ENCODE data around the gene MEAF6. TPM values are rescaled to one million over a fixed set of nuclear protein-coding genes. Genes with fewer than 3 reads are reported as not detected.

The MEAF6 gene
- total RNA-seq, 1 experiment from 2014 or later, result 72.0 TPM

DNA sequence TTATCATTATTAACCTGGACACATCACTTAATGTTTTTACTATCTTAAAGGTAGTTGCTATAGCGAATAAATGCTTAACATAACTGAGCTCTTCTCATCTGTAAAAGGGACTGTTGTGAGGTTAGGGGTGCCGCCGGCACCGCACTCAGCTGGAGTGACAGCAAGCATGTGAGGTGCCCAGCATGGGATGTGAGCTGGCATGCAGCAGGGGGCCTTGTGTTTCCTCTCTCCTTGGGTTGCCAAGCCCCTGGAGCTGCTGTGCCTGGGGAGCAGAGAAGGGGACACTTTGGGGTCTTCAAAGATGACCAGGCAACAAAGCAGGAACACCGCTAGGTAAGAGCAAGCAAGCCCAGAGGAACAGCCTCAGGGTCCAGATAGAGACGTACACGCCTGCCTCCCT lies 42.3 kb downstream of the MEAF6 start:
- H3K9me3 Mint-ChIP-seq (ENCODE audit: unreplicated experiment), result no peaks in the 10 kb centered on the region
- BruUV-seq (replicated peaks), result no TSS peak
- peaks cover 24% of the 10 kb centered on the region for H3K36me3 Mint-ChIP-seq (ENCODE audit: insufficient read depth, unreplicated experiment)
- TF ChIP-seq, protein P1, sequence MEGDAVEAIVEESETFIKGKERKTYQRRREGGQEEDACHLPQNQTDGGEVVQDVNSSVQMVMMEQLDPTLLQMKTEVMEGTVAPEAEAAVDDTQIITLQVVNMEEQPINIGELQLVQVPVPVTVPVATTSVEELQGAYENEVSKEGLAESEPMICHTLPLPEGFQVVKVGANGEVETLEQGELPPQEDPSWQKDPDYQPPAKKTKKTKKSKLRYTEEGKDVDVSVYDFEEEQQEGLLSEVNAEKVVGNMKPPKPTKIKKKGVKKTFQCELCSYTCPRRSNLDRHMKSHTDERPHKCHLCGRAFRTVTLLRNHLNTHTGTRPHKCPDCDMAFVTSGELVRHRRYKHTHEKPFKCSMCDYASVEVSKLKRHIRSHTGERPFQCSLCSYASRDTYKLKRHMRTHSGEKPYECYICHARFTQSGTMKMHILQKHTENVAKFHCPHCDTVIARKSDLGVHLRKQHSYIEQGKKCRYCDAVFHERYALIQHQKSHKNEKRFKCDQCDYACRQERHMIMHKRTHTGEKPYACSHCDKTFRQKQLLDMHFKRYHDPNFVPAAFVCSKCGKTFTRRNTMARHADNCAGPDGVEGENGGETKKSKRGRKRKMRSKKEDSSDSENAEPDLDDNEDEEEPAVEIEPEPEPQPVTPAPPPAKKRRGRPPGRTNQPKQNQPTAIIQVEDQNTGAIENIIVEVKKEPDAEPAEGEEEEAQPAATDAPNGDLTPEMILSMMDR (IDR thresholded peaks at IDR 0.05; ENCODE audit: unreplicated experiment), result no peak
- ChIA-PET POLR2A (interaction anchor here (0.6 to 10.2 kb wide), 10 partner anchors 7 to 1146 kb away, joined by 3 to 159 read pairs (median 6); partner anchors contain the start of genes CDCA8 and MEAF6), CTCF (interaction anchor here (0.6 to 10.4 kb wide), 7 partner anchors 16 to 1323 kb away, joined by 3 to 144 read pairs (median 4); partner anchors contain the start of genes CDCA8 and TRAPPC3)
- no peaks in the 10 kb centered on the region for H3K27me3 Mint-ChIP-seq (ENCODE audit: insufficient read depth, unreplicated experiment)
- intact Hi-C loops (cut with micrococcal nuclease), result loop anchor here (10.0 kb wide), 3 partner anchors 63 to 333 kb away; partner anchors contain the start of genes C1orf122, GNL2 and YRDC
- H3K27ac Mint-ChIP-seq (ENCODE audit: low read depth, unreplicated experiment), result peak overlapping the region; percentile 86
- peak overlapping the region; percentile 67 for H3K4me3 Mint-ChIP-seq (ENCODE audit: unreplicated experiment)
- peaks cover 36% of the 10 kb centered on the region for H3K4me1 Mint-ChIP-seq (ENCODE audit: insufficient read depth, unreplicated experiment)
- DNase-seq (ENCODE audit: unreplicated experiment), result peak; percentile 16

DNA sequence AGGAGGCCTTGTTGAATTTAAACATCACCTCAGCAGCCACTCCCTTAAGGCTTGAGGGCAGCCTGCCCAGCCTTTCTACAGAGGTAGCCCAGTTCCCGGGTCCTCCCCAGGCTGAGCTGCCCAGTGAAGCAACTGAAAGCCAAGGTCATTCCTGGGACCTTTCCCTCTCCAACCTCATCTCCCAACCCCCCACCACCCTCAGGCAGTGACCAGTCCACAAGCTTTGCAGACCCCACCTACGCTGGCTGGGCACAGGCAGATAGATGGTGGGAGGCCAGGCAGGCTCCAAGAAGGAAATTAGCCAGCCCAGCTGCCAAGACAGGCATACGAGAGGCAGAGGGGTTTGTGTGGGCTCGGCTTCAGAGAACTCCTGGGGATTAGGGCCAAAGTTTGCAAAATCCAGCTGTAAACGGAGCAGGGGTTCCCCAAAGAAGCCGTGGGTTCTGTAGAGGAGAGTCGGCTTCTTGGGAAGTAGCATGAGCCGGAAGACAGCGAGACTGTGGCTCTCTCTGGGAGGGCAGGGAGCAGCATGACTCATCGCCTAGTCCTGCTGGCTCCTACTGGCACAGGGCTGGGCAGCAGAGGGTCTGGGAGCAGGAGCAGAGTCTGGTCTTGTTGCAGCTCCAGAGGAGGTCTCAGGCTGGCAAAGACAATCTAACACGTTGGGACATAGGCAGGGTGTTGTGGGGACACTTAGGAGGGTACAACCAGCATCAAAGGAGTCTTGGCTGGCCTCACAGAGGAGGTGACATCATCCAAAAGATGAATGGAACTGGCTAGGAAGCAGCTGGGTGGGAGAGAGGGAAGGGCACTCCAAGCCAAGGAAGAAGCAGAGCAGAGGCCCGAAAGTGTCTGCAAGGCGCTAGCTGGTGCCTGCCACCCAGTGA lies 43.0 kb downstream of the MEAF6 start:
- Mint-ChIP-seq H3K9me3 (ENCODE audit: unreplicated experiment) (no peaks in the 10 kb centered on the region), H3K4me3 (ENCODE audit: unreplicated experiment) (peak overlapping the region; percentile 67), H3K27me3 (ENCODE audit: insufficient read depth, unreplicated experiment) (no peaks in the 10 kb centered on the region), H3K4me1 (ENCODE audit: insufficient read depth, unreplicated experiment) (peaks cover 36% of the 10 kb centered on the region), H3K36me3 (ENCODE audit: insufficient read depth, unreplicated experiment) (peaks cover 17% of the 10 kb centered on the region), H3K27ac (ENCODE audit: low read depth, unreplicated experiment) (peak overlapping the region; percentile 86)
- BruUV-seq (replicated peaks), result no TSS peak
- CTCF ChIA-PET, result interaction anchor here (0.5 to 10.4 kb wide), 10 partner anchors 11 to 901 kb away, joined by 3 to 144 read pairs (median 4); partner anchors contain the start of genes CDCA8 and MEAF6
- TF ChIP-seq, protein P1 (IDR thresholded peaks at IDR 0.05; ENCODE audit: unreplicated experiment), result no peak
- peak; percentile 93 for DNase-seq (ENCODE audit: unreplicated experiment)
- POLR2A ChIA-PET, result interaction anchor here (0.6 to 10.2 kb wide), 13 partner anchors 8 to 1145 kb away, joined by 3 to 159 read pairs (median 4); partner anchors contain the start of genes CDCA8, GNL2, MEAF6 and YRDC
- intact Hi-C loops (cut with micrococcal nuclease), result loop anchor here (10.0 kb wide), 3 partner anchors 63 to 333 kb away; partner anchors contain the start of genes C1orf122, GNL2 and YRDC

DNA sequence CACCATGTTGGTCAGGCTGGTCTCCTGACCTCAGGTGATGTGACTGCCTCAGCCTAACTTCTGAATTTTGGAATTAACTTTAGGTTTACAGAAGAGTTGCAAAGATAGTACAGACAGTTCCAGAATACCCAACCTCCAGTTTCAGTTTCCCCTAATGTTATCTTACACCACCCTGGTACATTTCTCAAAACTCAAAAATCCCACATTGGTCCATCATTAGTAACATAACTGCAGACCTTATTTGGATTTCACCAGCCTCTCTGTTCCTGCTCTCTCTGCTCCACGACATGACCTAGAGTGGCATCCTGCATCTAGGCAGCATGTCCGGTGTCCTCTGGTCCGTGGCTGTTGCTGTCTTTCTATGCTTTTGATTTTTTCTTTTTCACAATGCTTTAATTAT lies 45.2 kb downstream of the MEAF6 start:
- H3K36me3 Mint-ChIP-seq (ENCODE audit: insufficient read depth, unreplicated experiment), result no peaks in the 10 kb centered on the region
- intact Hi-C loops (cut with micrococcal nuclease), result no loop called here
- TF ChIP-seq, protein P1 (IDR thresholded peaks at IDR 0.05; ENCODE audit: unreplicated experiment), result no peak
- H3K27ac Mint-ChIP-seq (ENCODE audit: low read depth, unreplicated experiment), result peak overlapping the region; percentile 29
- DNase-seq (ENCODE audit: unreplicated experiment), result no peak
- CTCF ChIA-PET, result interaction anchor here (0.7 to 10.4 kb wide), 3 partner anchors 13 to 1634 kb away, joined by 3 to 144 read pairs (median 75); no protein-coding TSS in a partner anchor
- H3K27me3 Mint-ChIP-seq (ENCODE audit: insufficient read depth, unreplicated experiment), result no peaks in the 10 kb centered on the region
- no peaks in the 10 kb centered on the region for H3K9me3 Mint-ChIP-seq (ENCODE audit: unreplicated experiment)
- no TSS peak for BruUV-seq (replicated peaks)
- POLR2A ChIA-PET, result no interaction called here
- H3K4me1 Mint-ChIP-seq (ENCODE audit: insufficient read depth, unreplicated experiment), result peaks cover 31% of the 10 kb centered on the region
- H3K4me3 Mint-ChIP-seq (ENCODE audit: unreplicated experiment), result no peak overlapping the region

- intact Hi-C loops (cut with micrococcal nuclease), result no loop called here
- TF ChIP-seq, protein P1 (IDR thresholded peaks at IDR 0.05; ENCODE audit: unreplicated experiment), result no peak
- DNase-seq (ENCODE audit: unreplicated experiment), result no peak
- H3K4me3 Mint-ChIP-seq (ENCODE audit: unreplicated experiment), result no peak overlapping the region
- POLR2A ChIA-PET, result interaction anchor here (8.3 kb wide), 1 partner anchor 7 kb away, joined by 143 read pairs; the partner anchor contains the start of gene ZC3H12A
- H3K27ac Mint-ChIP-seq (ENCODE audit: low read depth, unreplicated experiment), result no peak overlapping the region
- no TSS peak for BruUV-seq (replicated peaks)
- H3K9me3 Mint-ChIP-seq (ENCODE audit: unreplicated experiment), result no peaks in the 10 kb centered on the region
- no peaks in the 10 kb centered on the region for H3K27me3 Mint-ChIP-seq (ENCODE audit: insufficient read depth, unreplicated experiment)
- CTCF ChIA-PET, result interaction anchor here (0.6 to 6.0 kb wide), 5 partner anchors 15 to 1204 kb away, joined by 3 to 70 read pairs (median 4); no protein-coding TSS in a partner anchor
- H3K4me1 Mint-ChIP-seq (ENCODE audit: insufficient read depth, unreplicated experiment), result peaks cover 22% of the 10 kb centered on the region
- H3K36me3 Mint-ChIP-seq (ENCODE audit: insufficient read depth, unreplicated experiment), result no peaks in the 10 kb centered on the region
Observed at GRCh38 chr1:37468037-37468436, 46.5 kb downstream of the MEAF6 start.
